Measurements from ENCODE around the gene GPX4. TPM values are rescaled to one million over a fixed set of nuclear protein-coding genes. Genes with fewer than 3 reads are reported as not detected.

The GPX4 gene
- total and polyA plus RNA-seq, 2 donors (not counting 3 experiments of a cell fraction or from before 2014, with no cell fraction given) = 469 to 1,136 TPM

DNA sequence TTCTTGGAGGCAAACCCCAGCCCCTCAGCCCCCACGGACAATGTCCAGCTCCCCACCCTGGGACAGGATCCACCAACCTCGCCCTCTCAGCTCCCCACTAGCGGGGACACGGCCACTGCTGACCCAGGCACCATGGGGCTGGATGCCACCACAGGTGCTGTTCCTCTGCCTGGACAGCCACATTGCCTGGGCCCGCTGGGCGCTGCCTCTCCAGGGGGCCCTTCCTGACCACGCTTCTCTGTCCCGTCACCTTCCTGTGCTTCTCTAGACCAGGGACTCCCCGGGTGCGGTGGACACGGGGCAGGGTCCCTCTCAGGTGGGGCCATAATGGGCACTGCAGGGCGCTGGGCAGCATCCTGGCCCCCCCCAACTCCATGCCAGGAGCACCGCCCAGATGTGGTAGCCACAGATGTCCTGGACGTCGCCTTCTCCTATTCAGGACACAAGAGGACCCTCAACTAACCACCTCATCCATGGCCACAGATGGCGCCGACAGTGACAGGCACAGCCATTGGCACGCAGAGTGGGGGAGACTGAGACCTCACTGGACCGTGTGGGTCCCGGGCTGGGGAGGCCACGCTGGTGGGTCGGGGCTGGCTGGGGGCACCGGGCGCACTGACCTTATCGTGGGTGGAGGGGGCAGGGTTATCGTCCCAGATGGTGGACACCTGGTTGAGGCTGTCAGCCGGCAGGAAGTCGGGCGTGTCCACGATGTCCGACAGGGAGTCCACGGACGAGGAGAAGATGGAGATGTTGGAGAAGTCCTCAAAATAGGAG, 23.4 kb downstream of the GPX4 start:
- TF ChIP-seq MYC (IDR thresholded peaks at IDR 0.05; ENCODE audit: low read depth, low read length) (no peak), JUN (IDR thresholded peaks at IDR 0.05; ENCODE audit: borderline replicate concordance, insufficient read depth, insufficient read length, low read depth) (no peak), GATA2 (IDR thresholded peaks at IDR 0.05; ENCODE audit: insufficient read depth, insufficient read length, low read depth, low read length) (no peak), FOS (IDR thresholded peaks at IDR 0.05; ENCODE audit: borderline replicate concordance, insufficient read depth, low read length) (no peak), EZH2 (IDR thresholded peaks at IDR 0.05; ENCODE audit: borderline replicate concordance, low read depth, low read length, severe bottlenecking) (no peak), POLR2AphosphoS5 (IDR thresholded peaks at IDR 0.05; ENCODE audit: insufficient read depth, low read depth, low read length) (no peak), POLR2A (IDR thresholded peaks at IDR 0.05; ENCODE audit: low read depth, low read length) (no peak)
- TF ChIP-seq, protein P1, sequence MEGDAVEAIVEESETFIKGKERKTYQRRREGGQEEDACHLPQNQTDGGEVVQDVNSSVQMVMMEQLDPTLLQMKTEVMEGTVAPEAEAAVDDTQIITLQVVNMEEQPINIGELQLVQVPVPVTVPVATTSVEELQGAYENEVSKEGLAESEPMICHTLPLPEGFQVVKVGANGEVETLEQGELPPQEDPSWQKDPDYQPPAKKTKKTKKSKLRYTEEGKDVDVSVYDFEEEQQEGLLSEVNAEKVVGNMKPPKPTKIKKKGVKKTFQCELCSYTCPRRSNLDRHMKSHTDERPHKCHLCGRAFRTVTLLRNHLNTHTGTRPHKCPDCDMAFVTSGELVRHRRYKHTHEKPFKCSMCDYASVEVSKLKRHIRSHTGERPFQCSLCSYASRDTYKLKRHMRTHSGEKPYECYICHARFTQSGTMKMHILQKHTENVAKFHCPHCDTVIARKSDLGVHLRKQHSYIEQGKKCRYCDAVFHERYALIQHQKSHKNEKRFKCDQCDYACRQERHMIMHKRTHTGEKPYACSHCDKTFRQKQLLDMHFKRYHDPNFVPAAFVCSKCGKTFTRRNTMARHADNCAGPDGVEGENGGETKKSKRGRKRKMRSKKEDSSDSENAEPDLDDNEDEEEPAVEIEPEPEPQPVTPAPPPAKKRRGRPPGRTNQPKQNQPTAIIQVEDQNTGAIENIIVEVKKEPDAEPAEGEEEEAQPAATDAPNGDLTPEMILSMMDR (IDR thresholded peaks at IDR 0.05; ENCODE audit: extremely low read depth in 1 of 2, insufficient read depth in 1 of 2, low read depth in 1 of 2, low read length in 2 of 2) = no peak
- TF ChIP-seq, protein P2, sequence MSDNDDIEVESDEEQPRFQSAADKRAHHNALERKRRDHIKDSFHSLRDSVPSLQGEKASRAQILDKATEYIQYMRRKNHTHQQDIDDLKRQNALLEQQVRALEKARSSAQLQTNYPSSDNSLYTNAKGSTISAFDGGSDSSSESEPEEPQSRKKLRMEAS (IDR thresholded peaks at IDR 0.05; ENCODE audit: insufficient read depth, insufficient read length) = no peak
- Histone ChIP-seq H3K4me3 (replicated peaks in 1 of 3; ENCODE audit: insufficient read depth in 1 of 3, low read depth in 1 of 3, low read length in 3 of 3) (no peak overlapping the region), H2AFZ (ENCODE audit: low read depth, low read length) (no peak overlapping the region), H3K36me3 (ENCODE audit: control insufficient read depth in 2 of 2, extremely low read depth in 1 of 2, insufficient read depth in 2 of 2, low read length in 2 of 2) (peaks cover 10 to 31% of the 10 kb centered on the region in 2 experiments), H3K9ac (replicated peaks; ENCODE audit: extremely low read depth, insufficient read depth, low read length) (peak overlapping the region; percentile 28), H3K27me3 (ENCODE audit: control insufficient read depth in 2 of 2, insufficient read depth in 2 of 2, low read length in 2 of 2) (no peaks in the 10 kb centered on the region), H3K79me2 (ENCODE audit: control insufficient read depth, insufficient read depth, low read length) (peaks cover 59% of the 10 kb centered on the region), H3K9me1 (replicated peaks; ENCODE audit: control insufficient read depth, extremely low read depth, insufficient read depth, low read length) (no peaks in the 10 kb centered on the region), H3K27ac (ENCODE audit: insufficient read depth, low read depth, low read length) (peak overlapping the region; percentile 80), H3K9me3 (replicated peaks; ENCODE audit: control insufficient read depth, insufficient read depth, low read length) (no peaks in the 10 kb centered on the region), H3K4me2 (ENCODE audit: insufficient read depth, low read length) (no peak overlapping the region), H4K20me1 (replicated peaks; ENCODE audit: control insufficient read depth, extremely low read depth, insufficient read depth, low read length) (no peaks in the 10 kb centered on the region), H3K4me1 (ENCODE audit: control insufficient read depth, extremely low read depth, insufficient read depth, low read length) (peaks cover 25% of the 10 kb centered on the region)
- ChIA-PET POLR2A (interaction anchor here (0.5 kb wide), 1 partner anchor 52 kb away, joined by 3 read pairs; no protein-coding TSS in a partner anchor), CTCF (interaction anchor here (0.9 to 2.2 kb wide), 2 partner anchors 14 to 67 kb away, joined by 3 to 10 read pairs; no protein-coding TSS in a partner anchor)
- no TSS peak for BruUV-seq (replicated peaks)
- FAIRE-seq = no peak
- dilution Hi-C loops (cut with MboI; ENCODE audit: extremely low pct_ligation_motif_present, low sequenced_read_pairs) (no loop called here), intact Hi-C loops (cut with micrococcal nuclease) (no loop called here)
- no peak for DNase-seq (ENCODE audit: low read depth, low spot score)

All from endothelial cell of umbilical vein (primary cell).